ENCODE measurements around the gene SHC1.
A peak's percentile ranks its signal among the peaks of the same experiment; 100 is the strongest.

Gene SHC1

GRCh38 chr1:155008015-155008941 lies 37.7 kb upstream of the SHC1 start:
- no peak for DNase-seq

- DNase-seq: no peak
Measured at GRCh38 chr1:155007251-155007828, 36.8 kb upstream of the SHC1 start.

DNA sequence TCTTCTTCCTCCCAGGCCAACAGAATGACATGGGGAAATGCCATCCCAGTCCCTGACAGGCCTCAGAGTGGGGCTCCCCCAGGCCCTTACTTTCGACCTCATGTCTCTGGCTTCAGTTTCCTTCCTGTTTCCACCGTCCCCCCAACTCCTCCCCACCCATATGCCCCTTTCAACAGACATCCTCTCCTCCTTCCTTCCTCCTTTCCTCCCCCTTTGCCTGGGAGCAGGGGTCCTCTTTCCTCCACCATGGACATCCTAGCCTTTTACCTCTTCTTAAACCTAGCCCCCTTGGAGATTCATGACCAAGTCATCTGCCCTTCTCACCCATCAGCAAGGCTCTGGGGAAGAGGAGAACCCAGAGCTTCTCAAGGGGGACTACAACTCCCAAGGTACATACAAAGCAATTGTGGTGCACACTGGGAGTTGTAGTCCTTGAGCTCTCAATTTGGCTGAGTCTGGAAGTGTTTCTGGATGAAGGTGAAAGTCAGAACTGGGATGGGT lies 36.1 kb upstream of the SHC1 start:
- DNase-seq: peak; percentile 59 to 61

GRCh38 chr1:155005076-155006011 lies 34.8 kb upstream of the SHC1 start:
- no peak for DNase-seq

DNA sequence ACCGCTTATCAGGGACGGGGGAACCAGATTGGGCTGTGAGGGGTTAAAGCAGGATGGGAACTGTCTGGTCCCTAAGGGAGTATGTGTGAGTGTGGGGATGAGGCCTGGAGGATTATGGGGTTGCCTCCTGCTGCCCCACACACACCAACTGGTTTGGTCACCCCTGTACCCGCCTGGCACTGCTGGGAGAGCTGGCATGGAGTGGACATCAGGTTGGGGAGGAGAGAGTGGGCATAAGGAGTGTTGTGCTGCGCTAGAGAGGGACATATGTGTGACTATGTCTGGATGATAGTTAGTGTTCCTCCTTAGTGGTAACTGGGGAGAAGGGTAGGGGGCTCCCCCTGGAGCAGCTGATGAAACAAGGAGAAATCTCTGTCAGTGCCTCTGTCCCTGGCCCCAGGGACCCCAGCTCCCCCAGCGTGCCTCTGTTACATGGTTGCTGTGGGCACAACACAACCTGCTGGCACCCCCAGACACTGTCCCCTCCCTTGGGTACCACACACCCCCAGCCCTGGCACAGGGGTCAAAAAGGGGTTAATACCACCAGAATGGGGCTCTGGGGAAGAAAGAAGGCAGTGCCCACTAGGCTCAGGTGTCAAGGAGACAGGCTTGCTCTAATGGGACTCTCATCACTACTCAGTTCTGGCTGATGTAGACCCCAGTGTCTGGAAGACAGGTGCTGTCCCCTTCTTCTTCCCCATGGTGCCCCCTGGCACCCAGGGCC lies 34.0 kb upstream of the SHC1 start:
- no peak for DNase-seq

DNA sequence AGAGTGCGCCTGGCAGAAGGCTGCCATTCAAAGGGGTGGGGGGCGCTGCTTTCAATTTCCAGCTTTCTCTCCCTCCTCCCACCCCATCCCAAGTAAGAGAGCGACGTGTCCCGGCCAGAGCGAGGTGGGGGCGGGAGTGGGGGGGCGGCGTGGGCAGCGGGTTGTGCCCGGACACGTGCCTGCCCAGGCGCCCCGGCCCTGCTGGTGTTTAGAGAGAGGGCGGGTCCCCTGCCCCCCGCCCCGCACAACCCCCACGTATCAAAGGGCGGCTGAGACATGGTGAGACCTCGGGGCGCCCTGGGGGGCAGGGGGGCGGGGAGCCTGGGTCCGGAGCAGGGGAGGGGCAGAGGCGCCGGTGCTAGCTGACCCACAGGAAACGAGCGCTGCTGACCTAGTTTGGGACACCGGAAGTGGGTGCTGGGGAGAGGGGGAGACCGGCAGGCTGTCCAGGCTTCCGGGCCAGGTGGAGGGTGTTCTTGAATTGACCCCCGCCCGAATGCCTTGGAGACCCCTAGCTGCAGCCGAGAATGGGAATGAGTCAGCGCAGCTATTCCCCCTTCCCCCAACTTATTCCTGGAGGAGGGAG lies 33.3 kb upstream of the SHC1 start:
- no peak for DNase-seq

- no peak for DNase-seq
Measured at GRCh38 chr1:155003227-155003765, 32.7 kb upstream of the SHC1 start.

- DNase-seq: no peak
Measured at GRCh38 chr1:155002464-155003226, 32.1 kb upstream of the SHC1 start, which contains the start of gene ZBTB7B. Gene ZBTB7B (plus strand): TSS chr1:155002802. CDS start chr1:155014661, 11,859 bp downstream.

GRCh38 chr1:155001675-155002463 lies 31.3 kb upstream of the SHC1 start:
- peak; percentile 98 to 99 for DNase-seq

DNA sequence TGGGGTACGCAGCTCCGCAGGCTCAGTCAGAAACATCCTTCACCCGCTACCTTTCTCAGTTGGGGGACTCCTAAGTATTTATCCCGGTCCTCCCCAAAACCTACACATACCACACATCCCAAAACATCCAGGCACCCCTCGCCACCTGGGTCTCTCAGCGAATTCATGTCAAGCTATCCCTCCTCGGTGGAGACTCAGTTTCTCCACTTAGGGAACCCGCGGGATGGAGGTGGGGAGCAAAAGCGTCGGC lies 30.8 kb upstream of the SHC1 start:
- DNase-seq: no peak

GRCh38 chr1:155000726-155001424 lies 30.3 kb upstream of the SHC1 start:
- DNase-seq: peak; percentile 60 to 61

GRCh38 chr1:155000411-155000725 lies 29.8 kb upstream of the SHC1 start:
- DNase-seq: no peak

GRCh38 chr1:154999571-155000410 lies 29.2 kb upstream of the SHC1 start:
- no peak for DNase-seq

DNA sequence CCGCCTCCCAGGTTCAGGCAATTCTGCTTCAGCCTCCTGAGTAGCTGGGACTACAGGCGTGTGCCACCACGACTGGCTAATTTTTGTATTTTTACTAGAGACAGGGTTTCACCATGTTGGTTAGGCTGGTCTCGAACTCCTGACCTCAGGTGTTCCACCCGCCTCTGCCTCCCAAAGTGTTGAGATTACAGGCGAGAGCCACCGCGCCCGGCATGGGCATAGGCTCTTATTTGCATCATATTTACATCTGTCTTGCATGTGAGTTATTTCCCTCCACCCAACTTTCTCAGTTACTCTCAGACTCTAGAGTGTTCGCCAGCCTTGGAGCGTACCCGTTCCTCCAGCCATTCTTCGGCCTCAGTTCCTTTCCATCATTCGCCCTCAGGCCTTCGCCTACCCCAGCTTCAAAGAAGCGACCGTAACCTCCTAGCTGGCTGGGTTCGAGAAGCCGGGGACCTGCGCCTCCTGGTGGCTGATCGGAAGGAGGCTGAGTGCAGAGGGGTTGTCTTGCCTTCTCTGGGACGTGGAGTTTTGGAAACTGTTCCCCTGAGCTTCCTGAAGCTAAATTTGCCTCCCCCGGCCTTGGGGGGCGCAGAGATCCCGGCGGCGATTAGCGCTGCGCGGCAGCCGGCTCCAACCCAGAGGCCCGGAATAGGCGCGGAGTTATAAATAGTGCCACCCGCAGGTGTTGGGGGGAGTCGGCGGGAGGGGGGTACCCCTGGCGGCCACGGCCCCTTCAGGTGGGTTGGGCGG lies 28.4 kb upstream of the SHC1 start:
- DNase-seq: peak; percentile 62 to 63

DNA sequence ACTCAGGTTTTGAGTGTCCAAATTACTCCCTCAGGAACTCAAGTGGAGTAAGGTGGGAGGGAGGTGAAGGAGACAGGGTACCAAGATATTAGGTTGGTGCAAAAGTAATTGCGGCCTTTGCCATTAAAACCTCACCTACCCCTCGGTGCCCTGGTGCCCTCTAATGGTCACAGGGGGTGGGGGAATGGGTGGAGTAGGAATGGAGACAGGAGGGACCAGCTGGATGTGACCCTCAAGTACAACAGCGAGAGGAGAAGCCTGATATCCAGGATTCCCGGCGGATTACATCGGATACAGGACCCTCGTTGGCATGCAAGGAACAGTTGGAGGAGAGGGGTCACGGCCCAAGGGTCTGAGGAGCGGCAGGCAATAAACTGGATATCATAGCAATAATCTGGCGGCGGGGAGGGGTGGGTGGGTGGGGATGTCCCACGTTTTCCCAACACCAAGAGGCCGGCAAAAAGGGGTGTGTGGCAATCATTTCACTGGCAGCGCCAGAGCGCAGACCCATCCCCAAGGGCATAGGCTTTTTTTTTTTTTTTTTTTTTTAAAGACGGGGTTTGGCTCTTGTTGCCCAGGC lies 27.7 kb upstream of the SHC1 start:
- no peak for DNase-seq

DNA sequence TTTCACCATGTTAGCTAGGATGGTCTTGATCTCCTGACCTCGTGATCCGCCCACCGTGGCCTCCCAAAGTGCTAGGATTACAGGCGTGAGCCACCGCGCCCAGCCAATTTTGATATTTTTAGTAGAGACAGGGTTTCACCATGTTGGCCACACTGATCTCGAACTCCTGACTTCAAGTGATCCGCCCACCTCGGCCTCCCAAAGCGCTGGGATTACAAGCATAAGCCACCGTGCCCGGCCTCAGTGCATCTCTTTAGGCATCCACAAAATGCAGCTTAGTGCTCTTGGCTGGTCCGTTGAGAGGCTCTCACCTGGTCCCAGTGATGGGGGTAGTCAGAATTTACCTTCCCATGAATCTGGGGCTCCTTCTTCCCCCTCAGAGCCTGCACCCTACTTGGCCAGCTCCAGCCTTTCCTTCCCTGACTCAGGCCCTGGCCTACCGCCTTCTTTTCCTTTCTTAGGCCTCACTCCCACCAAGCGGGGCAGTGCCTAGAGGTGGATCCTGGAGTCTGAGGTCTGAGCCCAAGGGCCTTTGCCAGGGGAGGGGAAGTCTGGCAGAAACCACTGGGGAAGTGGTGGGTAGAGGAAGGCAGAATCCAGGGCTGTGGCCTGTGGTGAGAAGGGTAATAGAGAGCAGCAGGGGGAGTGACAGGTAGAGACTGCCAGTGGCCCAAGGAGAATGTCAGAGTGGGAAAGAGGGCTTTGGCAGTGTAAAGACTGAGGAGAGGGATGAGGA lies 26.6 kb upstream of the SHC1 start:
- peak; percentile 61 to 72 for DNase-seq
